Mesothelial cell of epicardium (in vitro differentiated cells): ENCODE measurements around the gene HDAC6. TPM values are rescaled to one million over a fixed set of nuclear protein-coding genes. Genes with fewer than 3 reads are reported as not detected.

Experiments
- DNase-seq, 2 experiments: peaks; one replicate each; pipeline ENCODE4 v3.0.0; 2021; ENCODE audit warnings: low spot score in 2 of 2; ENCODE audit not compliant: unreplicated experiment in 2 of 2
- H3K27ac Mint-ChIP-seq: 2 replicates; pipeline ENCODE4 v1.8.0; 2021; ENCODE audit warnings: mixed read lengths
- H3K27me3 Mint-ChIP-seq: 2 replicates; pipeline ENCODE4 v1.8.0; 2021; ENCODE audit warnings: low read depth, mixed read lengths
- H3K36me3 Mint-ChIP-seq: 2 replicates; pipeline ENCODE4 v1.8.0; 2021; ENCODE audit warnings: mixed read lengths
- H3K4me1 Mint-ChIP-seq: 2 replicates; pipeline ENCODE4 v1.8.0; 2021; ENCODE audit warnings: mixed read lengths
- H3K4me3 Mint-ChIP-seq: 2 replicates; pipeline ENCODE4 v1.8.0; 2021; ENCODE audit warnings: mild to moderate bottlenecking, moderate library complexity, mixed read lengths
- H3K9me3 Mint-ChIP-seq: 2 replicates; pipeline ENCODE4 v1.8.0; 2021; ENCODE audit warnings: mixed read lengths
- total RNA-seq: library from RNA; stranded (reverse); gene quantifications from 3 replicates; pipeline ENCODE4 v1.2.1, GENCODE V29; 2021
- TF ChIP-seq, protein P1 (sequence below): fragments of 200-600 bp; sonication (generic); IDR thresholded peaks from one replicate; pipeline ENCODE4 v1.5.0; 2021; ENCODE audit warnings: antibody characterized with exemption; ENCODE audit not compliant: unreplicated experiment

HDAC6 gene
- total RNA-seq, 1 donor from 2014 or later = 205 TPM

- Mint-ChIP-seq H3K36me3 (no peaks in the 10 kb centered on the region), H3K4me3 (no peak overlapping the region), H3K27ac (no peak overlapping the region), H3K4me1 (no peaks in the 10 kb centered on the region), H3K9me3 (peaks cover 20% of the 10 kb centered on the region), H3K27me3 (peaks cover 5% of the 10 kb centered on the region)
- no peak for DNase-seq
- TF ChIP-seq, protein P1, sequence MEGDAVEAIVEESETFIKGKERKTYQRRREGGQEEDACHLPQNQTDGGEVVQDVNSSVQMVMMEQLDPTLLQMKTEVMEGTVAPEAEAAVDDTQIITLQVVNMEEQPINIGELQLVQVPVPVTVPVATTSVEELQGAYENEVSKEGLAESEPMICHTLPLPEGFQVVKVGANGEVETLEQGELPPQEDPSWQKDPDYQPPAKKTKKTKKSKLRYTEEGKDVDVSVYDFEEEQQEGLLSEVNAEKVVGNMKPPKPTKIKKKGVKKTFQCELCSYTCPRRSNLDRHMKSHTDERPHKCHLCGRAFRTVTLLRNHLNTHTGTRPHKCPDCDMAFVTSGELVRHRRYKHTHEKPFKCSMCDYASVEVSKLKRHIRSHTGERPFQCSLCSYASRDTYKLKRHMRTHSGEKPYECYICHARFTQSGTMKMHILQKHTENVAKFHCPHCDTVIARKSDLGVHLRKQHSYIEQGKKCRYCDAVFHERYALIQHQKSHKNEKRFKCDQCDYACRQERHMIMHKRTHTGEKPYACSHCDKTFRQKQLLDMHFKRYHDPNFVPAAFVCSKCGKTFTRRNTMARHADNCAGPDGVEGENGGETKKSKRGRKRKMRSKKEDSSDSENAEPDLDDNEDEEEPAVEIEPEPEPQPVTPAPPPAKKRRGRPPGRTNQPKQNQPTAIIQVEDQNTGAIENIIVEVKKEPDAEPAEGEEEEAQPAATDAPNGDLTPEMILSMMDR = no peak
These were observed 19.7 kb upstream of the HDAC6 start for GRCh38 chrX:48782216-48782615.

DNA sequence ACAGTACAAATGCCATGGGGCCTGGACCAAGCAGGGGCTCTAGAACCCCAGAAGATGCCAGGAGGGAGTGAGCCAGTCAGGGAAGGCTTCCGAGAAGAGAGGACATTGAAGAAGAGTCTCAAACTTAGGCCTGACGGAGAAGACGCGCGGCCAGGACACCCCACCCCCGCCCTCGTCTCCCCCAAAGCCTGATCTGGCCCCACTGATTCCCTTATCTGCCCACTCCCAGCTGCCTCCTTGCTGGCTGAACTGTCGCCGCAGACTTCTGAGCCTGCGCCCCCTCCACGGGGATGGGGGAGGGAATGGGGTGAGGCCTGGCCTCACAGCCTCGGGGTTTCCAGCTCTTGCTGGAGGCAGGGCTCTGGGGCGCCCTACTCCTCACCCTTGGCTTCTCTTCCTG lies 19.1 kb upstream of the HDAC6 start:
- H3K9me3 Mint-ChIP-seq = peaks cover 15% of the 10 kb centered on the region
- TF ChIP-seq, protein P1 = no peak
- peaks cover 8% of the 10 kb centered on the region for H3K27me3 Mint-ChIP-seq
- no peak for DNase-seq
- no peak overlapping the region for H3K27ac Mint-ChIP-seq
- H3K4me1 Mint-ChIP-seq = no peaks in the 10 kb centered on the region
- H3K4me3 Mint-ChIP-seq = no peak overlapping the region
- no peaks in the 10 kb centered on the region for H3K36me3 Mint-ChIP-seq

DNA sequence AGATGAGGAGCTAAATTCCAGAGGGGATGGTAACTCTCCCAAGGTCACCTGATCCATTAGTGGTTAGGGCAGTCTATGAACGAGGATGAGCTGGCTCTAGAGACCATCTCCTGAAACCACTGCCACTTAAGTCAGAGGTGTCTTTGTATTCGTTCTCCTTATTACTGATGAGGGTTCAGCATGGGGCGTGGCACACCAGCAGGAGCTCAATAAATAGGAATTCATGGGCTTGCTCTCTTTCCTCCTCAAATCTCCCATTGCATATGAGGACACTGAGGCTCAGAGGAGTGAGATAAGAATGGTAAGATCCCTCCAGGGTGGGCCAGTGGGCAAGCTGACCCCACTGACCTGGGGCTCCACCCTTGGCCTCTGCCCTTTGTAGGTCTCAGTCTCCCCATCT lies 17.1 kb upstream of the HDAC6 start:
- TF ChIP-seq, protein P1 = no peak
- Mint-ChIP-seq H3K4me3 (no peak overlapping the region), H3K27ac (no peak overlapping the region), H3K4me1 (no peaks in the 10 kb centered on the region), H3K36me3 (no peaks in the 10 kb centered on the region), H3K9me3 (peaks cover 11% of the 10 kb centered on the region), H3K27me3 (peaks cover 11% of the 10 kb centered on the region)
- DNase-seq = no peak

DNA sequence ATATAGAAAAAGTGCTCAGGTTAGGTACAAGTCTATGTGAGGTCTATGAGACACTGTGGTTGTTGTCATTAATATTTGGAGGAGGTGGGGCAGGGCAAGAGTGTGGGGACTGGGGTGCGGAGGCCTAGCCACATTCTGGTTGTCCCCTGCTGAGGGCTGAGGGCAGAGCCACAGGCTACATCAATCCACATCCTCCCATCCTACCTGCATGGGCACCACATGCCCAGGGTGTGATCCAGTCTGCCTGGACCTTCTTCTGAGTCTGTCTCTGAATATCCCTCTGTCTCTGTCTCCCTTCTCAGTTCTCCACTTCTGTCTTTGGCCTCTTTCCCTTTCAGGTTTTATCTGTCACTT lies 16.7 kb upstream of the HDAC6 start:
- Mint-ChIP-seq H3K4me1 (no peaks in the 10 kb centered on the region), H3K4me3 (no peak overlapping the region), H3K9me3 (peaks cover 11% of the 10 kb centered on the region), H3K27me3 (peaks cover 11% of the 10 kb centered on the region), H3K27ac (no peak overlapping the region), H3K36me3 (no peaks in the 10 kb centered on the region)
- no peak for DNase-seq
- TF ChIP-seq, protein P1 = no peak

DNA sequence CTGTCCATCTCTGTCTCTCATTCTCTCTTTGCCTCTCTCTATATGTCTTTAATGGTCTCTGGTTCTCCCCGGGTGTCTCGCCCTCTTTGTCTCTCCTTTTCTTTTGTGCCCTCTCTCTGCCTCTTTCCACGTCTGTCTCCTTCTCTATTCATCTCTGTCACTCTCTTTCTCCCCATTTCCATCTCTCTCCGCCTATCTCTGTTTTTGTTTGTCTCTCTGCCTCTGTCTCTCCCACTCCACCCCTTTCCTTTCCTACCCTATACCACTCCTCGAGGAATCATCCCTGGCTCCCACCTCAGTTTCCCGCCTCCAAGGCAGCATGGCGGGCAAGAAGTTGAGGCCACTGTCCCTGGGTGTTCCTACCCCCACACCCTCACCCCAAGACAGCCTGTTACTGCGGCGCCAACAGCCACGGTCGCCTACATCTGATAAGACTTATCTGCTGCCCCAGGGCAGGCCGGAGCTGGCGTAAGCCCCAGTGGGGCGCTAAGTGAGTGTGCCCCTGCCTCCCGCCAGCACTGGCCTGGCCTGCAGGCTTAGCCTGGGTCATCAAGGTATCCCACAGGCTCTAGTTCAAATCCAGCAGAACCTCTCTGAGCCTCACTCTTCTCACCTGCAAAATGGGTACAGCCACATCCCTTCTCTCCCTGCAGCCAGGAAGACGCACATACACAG lies 16.2 kb upstream of the HDAC6 start:
- peaks cover 11% of the 10 kb centered on the region for H3K9me3 Mint-ChIP-seq

More for the DNA sequence above, 16.2 kb upstream of the HDAC6 start:
- Mint-ChIP-seq H3K27me3 (peaks cover 11% of the 10 kb centered on the region), H3K4me3 (no peak overlapping the region), H3K4me1 (no peaks in the 10 kb centered on the region), H3K36me3 (no peaks in the 10 kb centered on the region), H3K27ac (no peak overlapping the region)
- TF ChIP-seq, protein P1 = no peak
- no peak for DNase-seq
